Measurements from ENCODE around the gene SLC22A7.

DNA sequence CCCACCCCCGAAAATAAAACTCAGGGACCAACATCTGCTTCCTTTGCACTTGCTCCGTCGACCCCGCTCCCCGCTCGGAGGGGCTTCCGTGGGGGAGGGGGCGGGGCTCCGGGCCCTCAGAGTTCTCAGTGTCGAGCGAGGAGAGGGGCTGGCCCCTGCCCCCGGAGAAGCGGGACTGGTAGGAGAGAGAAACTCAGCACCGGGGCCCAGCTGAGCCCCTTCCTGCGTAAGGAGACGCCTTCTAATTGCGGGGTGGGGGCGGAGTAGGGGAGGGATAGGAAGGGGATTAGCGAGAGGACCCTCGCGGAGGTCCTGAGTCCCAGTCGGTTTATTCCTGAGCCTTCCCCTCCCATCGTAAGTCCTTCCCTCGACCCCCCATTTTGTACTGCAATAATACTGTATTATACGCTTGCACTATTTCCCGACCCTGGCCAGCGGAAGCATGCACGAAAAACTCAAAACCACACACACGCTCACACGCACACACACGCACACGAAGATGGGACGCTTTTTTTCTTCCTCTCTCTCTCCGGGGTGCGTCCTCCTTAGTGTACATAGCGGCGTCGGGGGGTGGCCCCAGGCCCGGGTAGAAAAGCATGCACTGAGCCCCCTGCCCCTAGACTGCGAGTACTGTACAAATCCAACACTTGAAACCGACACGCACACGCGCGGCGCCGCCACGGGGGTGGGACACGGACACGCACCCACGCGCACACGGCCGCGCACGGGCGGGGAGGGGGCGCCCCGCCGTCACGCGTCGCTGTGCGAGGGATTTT, 22.1 kb upstream of the SLC22A7 start:
- TF ChIP-seq, protein P1, sequence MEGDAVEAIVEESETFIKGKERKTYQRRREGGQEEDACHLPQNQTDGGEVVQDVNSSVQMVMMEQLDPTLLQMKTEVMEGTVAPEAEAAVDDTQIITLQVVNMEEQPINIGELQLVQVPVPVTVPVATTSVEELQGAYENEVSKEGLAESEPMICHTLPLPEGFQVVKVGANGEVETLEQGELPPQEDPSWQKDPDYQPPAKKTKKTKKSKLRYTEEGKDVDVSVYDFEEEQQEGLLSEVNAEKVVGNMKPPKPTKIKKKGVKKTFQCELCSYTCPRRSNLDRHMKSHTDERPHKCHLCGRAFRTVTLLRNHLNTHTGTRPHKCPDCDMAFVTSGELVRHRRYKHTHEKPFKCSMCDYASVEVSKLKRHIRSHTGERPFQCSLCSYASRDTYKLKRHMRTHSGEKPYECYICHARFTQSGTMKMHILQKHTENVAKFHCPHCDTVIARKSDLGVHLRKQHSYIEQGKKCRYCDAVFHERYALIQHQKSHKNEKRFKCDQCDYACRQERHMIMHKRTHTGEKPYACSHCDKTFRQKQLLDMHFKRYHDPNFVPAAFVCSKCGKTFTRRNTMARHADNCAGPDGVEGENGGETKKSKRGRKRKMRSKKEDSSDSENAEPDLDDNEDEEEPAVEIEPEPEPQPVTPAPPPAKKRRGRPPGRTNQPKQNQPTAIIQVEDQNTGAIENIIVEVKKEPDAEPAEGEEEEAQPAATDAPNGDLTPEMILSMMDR (conservative IDR thresholded peaks at IDR 0.05; ENCODE audit: low read depth, low read length) = no peak
- no peak for TF ChIP-seq EZH2phosphoT487 (IDR thresholded peaks at IDR 0.05; ENCODE audit: borderline replicate concordance, low read length)
